ENCODE results near the gene ZNF524. TPM values are rescaled to one million over a fixed set of nuclear protein-coding genes. Genes with fewer than 3 reads are reported as not detected.

Gene ZNF524
- polyA plus RNA-seq, 1 of the 3 experiments (the other 2 are of a cell fraction) = 7.3 TPM

DNA sequence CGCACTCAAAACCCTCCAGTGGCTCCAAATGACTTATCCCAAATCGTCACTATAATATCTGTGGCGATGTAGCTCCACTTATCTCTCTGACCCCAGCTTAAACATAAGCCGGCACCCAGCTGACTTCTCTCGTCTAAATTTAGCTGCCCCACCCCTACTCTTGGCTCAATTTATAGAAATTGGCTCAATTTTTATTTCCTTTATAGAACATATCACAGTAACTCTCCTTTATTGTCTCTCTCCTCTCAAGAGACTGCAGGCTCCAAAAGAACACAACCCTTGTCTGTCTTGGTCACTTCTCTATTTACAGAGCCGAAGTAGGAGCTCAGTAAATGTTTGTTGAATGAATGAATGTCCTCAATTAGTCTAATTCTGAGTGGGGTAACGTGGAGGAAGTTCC is 23.5 kb downstream of the ZNF524 start:
- H3K4me1 ChIP-seq (ENCODE audit: control insufficient read depth in 1 of 2, insufficient read depth in 2 of 2, low read depth in 1 of 2, low read length in 1 of 2) = peaks cover 0 to 2% of the 10 kb centered on the region in 2 experiments; a peak in 1 of 4 replicates
- H3K9me2 ChIP-seq = no peaks in the 10 kb centered on the region
- no peak overlapping the region for H3K9ac ChIP-seq
- H3K36me3 ChIP-seq (replicated peaks in 1 of 2; ENCODE audit: control insufficient read depth in 1 of 2, insufficient read depth in 2 of 2, low read length in 1 of 2) = peaks cover 0 to 3% of the 10 kb centered on the region in 2 experiments
- no peak overlapping the region for H2AFZ ChIP-seq (ENCODE audit: low read depth)
- no peaks in the 10 kb centered on the region for H3K9me3 ChIP-seq
- ChIA-PET POLR2A (interaction anchor here (0.6 to 1.3 kb wide), 2 partner anchors 24 to 50 kb away, joined by 3 to 7 read pairs; partner anchors contain the start of genes FIZ1 and ZNF524), CTCF (interaction anchor here (0.7 to 4.7 kb wide), 6 partner anchors 10 to 322 kb away, joined by 3 to 30 read pairs (median 7); partner anchors contain the start of gene ZNF865)
- no peak for DNase-seq
- peaks cover 11% of the 10 kb centered on the region; the same call in 1 of the 2 replicates for H3K79me2 ChIP-seq (ENCODE audit: insufficient read depth)
- no peak overlapping the region for H3K27ac ChIP-seq (ENCODE audit: low read depth in 2 of 2, low read length in 1 of 2)
- H4K20me1 ChIP-seq (ENCODE audit: insufficient read depth) = no peaks in the 10 kb centered on the region
- WGBS (ENCODE audit: low lambda C conversion rate) = 80% methylated on average over 7 of the region's 7 CpGs
- peak overlapping the region; percentile 29; the same call in 1 of the 2 replicates for H3K4me2 ChIP-seq
- peaks cover 12% of the 10 kb centered on the region for H3F3A ChIP-seq (replicated peaks; ENCODE audit: insufficient read depth)
- H3K27me3 ChIP-seq (ENCODE audit: insufficient read depth) = no peaks in the 10 kb centered on the region
- peak overlapping the region; percentile 33 to 36; a peak in 2 of 4 replicates for H3K4me3 ChIP-seq (ENCODE audit: low read depth in 2 of 2, low read length in 1 of 2)
- TF ChIP-seq SIN3A (IDR thresholded peaks at IDR 0.05; ENCODE audit: borderline replicate concordance, low read depth, low read length) = no peak
- TF ChIP-seq TAF1 (IDR thresholded peaks at IDR 0.05; ENCODE audit: borderline replicate concordance, low read depth, low read length) = no peak
- no peak for TF ChIP-seq ZBTB33 (IDR thresholded peaks at IDR 0.05; ENCODE audit: borderline replicate concordance, low read depth)
- TF ChIP-seq, protein P1, sequence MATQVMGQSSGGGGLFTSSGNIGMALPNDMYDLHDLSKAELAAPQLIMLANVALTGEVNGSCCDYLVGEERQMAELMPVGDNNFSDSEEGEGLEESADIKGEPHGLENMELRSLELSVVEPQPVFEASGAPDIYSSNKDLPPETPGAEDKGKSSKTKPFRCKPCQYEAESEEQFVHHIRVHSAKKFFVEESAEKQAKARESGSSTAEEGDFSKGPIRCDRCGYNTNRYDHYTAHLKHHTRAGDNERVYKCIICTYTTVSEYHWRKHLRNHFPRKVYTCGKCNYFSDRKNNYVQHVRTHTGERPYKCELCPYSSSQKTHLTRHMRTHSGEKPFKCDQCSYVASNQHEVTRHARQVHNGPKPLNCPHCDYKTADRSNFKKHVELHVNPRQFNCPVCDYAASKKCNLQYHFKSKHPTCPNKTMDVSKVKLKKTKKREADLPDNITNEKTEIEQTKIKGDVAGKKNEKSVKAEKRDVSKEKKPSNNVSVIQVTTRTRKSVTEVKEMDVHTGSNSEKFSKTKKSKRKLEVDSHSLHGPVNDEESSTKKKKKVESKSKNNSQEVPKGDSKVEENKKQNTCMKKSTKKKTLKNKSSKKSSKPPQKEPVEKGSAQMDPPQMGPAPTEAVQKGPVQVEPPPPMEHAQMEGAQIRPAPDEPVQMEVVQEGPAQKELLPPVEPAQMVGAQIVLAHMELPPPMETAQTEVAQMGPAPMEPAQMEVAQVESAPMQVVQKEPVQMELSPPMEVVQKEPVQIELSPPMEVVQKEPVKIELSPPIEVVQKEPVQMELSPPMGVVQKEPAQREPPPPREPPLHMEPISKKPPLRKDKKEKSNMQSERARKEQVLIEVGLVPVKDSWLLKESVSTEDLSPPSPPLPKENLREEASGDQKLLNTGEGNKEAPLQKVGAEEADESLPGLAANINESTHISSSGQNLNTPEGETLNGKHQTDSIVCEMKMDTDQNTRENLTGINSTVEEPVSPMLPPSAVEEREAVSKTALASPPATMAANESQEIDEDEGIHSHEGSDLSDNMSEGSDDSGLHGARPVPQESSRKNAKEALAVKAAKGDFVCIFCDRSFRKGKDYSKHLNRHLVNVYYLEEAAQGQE (IDR thresholded peaks at IDR 0.05; ENCODE audit: low read depth, low read length) = no peak
- TF ChIP-seq GABPA (IDR thresholded peaks at IDR 0.05; ENCODE audit: low read depth) = no peak
- TF ChIP-seq FOSL2 (IDR thresholded peaks at IDR 0.05; ENCODE audit: borderline replicate concordance, low read depth) = no peak
- TF ChIP-seq FOXJ3 (CRISPR knock-in tag; IDR thresholded peaks at IDR 0.05) = no peak
